Mammary epithelial cell (primary cell): ENCODE measurements around the gene P2RX5.

Experiments used
- EZH2 ChIP-seq: IDR thresholded peaks from 2 replicates; pipeline ENCODE4 v1.6.1; 2012; ENCODE audit warnings: low read length, inconsistent platforms, borderline replicate concordance
- TF ChIP-seq, protein P1 (sequence below), 2 donors: IDR thresholded peaks in 1 of 2; conservative IDR thresholded peaks in 1 of 2; 2 replicates each; pipeline ENCODE4 v1.5.1; 2011 to 2012; ENCODE audit warnings: inconsistent platforms in 2 of 2, low read length in 2 of 2, mild to moderate bottlenecking in 2 of 2, control low read depth in 1 of 2, low read depth in 1 of 2; ENCODE audit not compliant: insufficient read depth in 1 of 2; ENCODE audit errors: extremely low read depth in 1 of 2

- TF ChIP-seq, protein P1, sequence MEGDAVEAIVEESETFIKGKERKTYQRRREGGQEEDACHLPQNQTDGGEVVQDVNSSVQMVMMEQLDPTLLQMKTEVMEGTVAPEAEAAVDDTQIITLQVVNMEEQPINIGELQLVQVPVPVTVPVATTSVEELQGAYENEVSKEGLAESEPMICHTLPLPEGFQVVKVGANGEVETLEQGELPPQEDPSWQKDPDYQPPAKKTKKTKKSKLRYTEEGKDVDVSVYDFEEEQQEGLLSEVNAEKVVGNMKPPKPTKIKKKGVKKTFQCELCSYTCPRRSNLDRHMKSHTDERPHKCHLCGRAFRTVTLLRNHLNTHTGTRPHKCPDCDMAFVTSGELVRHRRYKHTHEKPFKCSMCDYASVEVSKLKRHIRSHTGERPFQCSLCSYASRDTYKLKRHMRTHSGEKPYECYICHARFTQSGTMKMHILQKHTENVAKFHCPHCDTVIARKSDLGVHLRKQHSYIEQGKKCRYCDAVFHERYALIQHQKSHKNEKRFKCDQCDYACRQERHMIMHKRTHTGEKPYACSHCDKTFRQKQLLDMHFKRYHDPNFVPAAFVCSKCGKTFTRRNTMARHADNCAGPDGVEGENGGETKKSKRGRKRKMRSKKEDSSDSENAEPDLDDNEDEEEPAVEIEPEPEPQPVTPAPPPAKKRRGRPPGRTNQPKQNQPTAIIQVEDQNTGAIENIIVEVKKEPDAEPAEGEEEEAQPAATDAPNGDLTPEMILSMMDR (conservative IDR thresholded peaks at IDR 0.05 in 1 of 2, IDR thresholded peaks at IDR 0.05 in 1 of 2; ENCODE audit: extremely low read depth in 1 of 2, insufficient read depth in 1 of 2, low read depth in 1 of 2, low read length in 2 of 2) = no peak
- no peak for TF ChIP-seq EZH2
Observed at GRCh38 chr17:3690094-3690715, 5.8 kb downstream of the P2RX5 start.
